GM12878 (cell line): Measurements from ENCODE around the gene PDE6B. TPM values are rescaled to one million over a fixed set of nuclear protein-coding genes. Genes with fewer than 3 reads are reported as not detected.
A peak's percentile ranks its signal among the peaks of the same experiment; 100 is the strongest.

Experiments used
- ATAC-seq: fragments of 200-7000 bp; cut with Tn5 transposase; 3 replicates; pipeline ENCODE4 v1.9.1; 2020; ENCODE audit warnings: mild to moderate bottlenecking, moderate library complexity
- BruUV-seq: library from RNA; stranded (reverse); fragments of 400-500 nt; replicated peaks from 2 replicates; lab custom pipeline; 2021; lab: Mats Ljungman, UMichigan
- CTCF ChIA-PET: fragments of 300-600 bp; sonication (Branson Sonifier 250); formaldehyde crosslinking; extraction: SDS; loops from one replicate; lab custom pipeline; 2021; ENCODE audit warnings: inconsistent platforms; lab: Yijun Ruan, JAX
- POLR2A ChIA-PET: fragments of 350-600 bp; formaldehyde crosslinking; extraction: SDS; loops from one replicate; lab custom pipeline; 2021; ENCODE audit warnings: inconsistent platforms; lab: Charles Lee
- RAD21 ChIA-PET: fragments of 300-600 bp; sonication (Branson Sonifier 250); formaldehyde crosslinking; loops from one replicate; lab custom pipeline; 2023; ENCODE audit warnings: antibody characterized with exemption; ENCODE audit not compliant: unreplicated experiment; lab: Charles Lee
- SMC1A ChIA-PET: fragments of 300-600 bp; sonication (Branson Sonifier 250); formaldehyde crosslinking; loops from one replicate; lab custom pipeline; 2023; ENCODE audit not compliant: unreplicated experiment, uncharacterized antibody; lab: Charles Lee
- DNase-seq: peaks from one replicate; pipeline ENCODE4 v3.0.0-alpha.2; 2011; ENCODE audit warnings: low read depth, low spot score
- FAIRE-seq: peaks from 3 replicates; lab custom pipeline; 2011; peaks lifted over from hg19 to GRCh38; lab: Jason Lieb, UNC
- H2AFZ ChIP-seq: 2 replicates; pipeline ENCODE4 v1.6.0; 2011; ENCODE audit warnings: low read depth, low read length, control low read depth; ENCODE audit not compliant: control insufficient read depth
- H3K27ac ChIP-seq: 2 replicates; pipeline ENCODE4 v1.5.1; 2011; ENCODE audit warnings: control low read depth; ENCODE audit not compliant: control insufficient read depth, insufficient read depth
- H3K27me3 ChIP-seq, 2 experiments: replicated peaks in 1 of 2; 2 replicates each; pipeline versions ENCODE4 v1.6.0 to v1.6.1; 2011; ENCODE audit warnings: low read length in 1 of 2; ENCODE audit not compliant: control insufficient read depth in 2 of 2, insufficient read depth in 2 of 2
- H3K36me3 ChIP-seq, 2 experiments: 2 replicates each; pipeline ENCODE4 v1.5.1; 2011; ENCODE audit warnings: low read length in 1 of 2; ENCODE audit not compliant: control insufficient read depth in 2 of 2, insufficient read depth in 2 of 2
- H3K4me1 ChIP-seq: 2 replicates; pipeline ENCODE4 v1.6.1; 2011; ENCODE audit warnings: mild to moderate bottlenecking, low read length, moderate library complexity, mixed read lengths; ENCODE audit not compliant: control insufficient read depth, insufficient read depth
- H3K4me2 ChIP-seq: 2 replicates; pipeline ENCODE4 v1.6.0; 2011; ENCODE audit warnings: control low read depth; ENCODE audit not compliant: control insufficient read depth, insufficient read depth
- H3K4me3 ChIP-seq: fragments of 200-600 bp; sonication (generic); 2 replicates; pipeline ENCODE4 v1.5.1; 2016
- H3K79me2 ChIP-seq: 2 replicates; pipeline ENCODE4 v1.6.0; 2011; ENCODE audit warnings: low read length; ENCODE audit not compliant: control insufficient read depth, insufficient read depth
- H3K9ac ChIP-seq: 2 replicates; pipeline ENCODE4 v1.8.0; 2011; ENCODE audit warnings: low read length, control low read depth, mixed read lengths; ENCODE audit not compliant: control insufficient read depth, insufficient read depth
- H3K9me3 ChIP-seq: replicated peaks from 3 replicates; pipeline ENCODE4 v1.5.1; 2011; ENCODE audit warnings: mild to moderate bottlenecking, low read length; ENCODE audit not compliant: control insufficient read depth, insufficient read depth
- H4K20me1 ChIP-seq: 2 replicates; pipeline ENCODE4 v1.6.0; 2011; ENCODE audit not compliant: control insufficient read depth, insufficient read depth
- BRCA1 ChIP-seq: IDR thresholded peaks from 2 replicates; pipeline ENCODE4 v1.6.1; 2011; ENCODE audit warnings: low read depth, low read length, improper control_type of control experiment
- GABPA ChIP-seq: IDR thresholded peaks from 2 replicates; pipeline ENCODE4 v1.6.1; 2014; ENCODE audit warnings: antibody characterized with exemption, low read depth, mild to moderate bottlenecking, inconsistent platforms
- HCFC1 ChIP-seq: fragments of 150-350 bp; IDR thresholded peaks from 2 replicates; pipeline ENCODE4 v1.6.1; 2014; ENCODE audit warnings: low read length
- IRF3 ChIP-seq: fragments of 450-650 bp; IDR thresholded peaks from 2 replicates; pipeline ENCODE4 v1.6.1; 2014; ENCODE audit warnings: mild to moderate bottlenecking
- NR2C2 ChIP-seq: IDR thresholded peaks from 2 replicates; pipeline ENCODE4 v1.6.1; 2011; ENCODE audit warnings: borderline replicate concordance, low read depth; ENCODE audit not compliant: control insufficient read depth, insufficient read length
- SUZ12 ChIP-seq: fragments of 200-600 bp; sonication (generic); IDR thresholded peaks from one replicate; pipeline ENCODE4 v1.6.1; 2018; ENCODE audit warnings: antibody characterized with exemption, mild to moderate bottlenecking; ENCODE audit not compliant: unreplicated experiment
- ZNF207 ChIP-seq: fragments of 450-650 bp; IDR thresholded peaks from 2 replicates; pipeline ENCODE4 v1.6.1; 2014; ENCODE audit warnings: antibody characterized with exemption, mild to moderate bottlenecking, borderline replicate concordance
- WGBS: methylation state at CpG from one replicate; pipeline ENCODE4 v1.1.6; 2016; ENCODE audit warnings: low lambda C conversion rate; ENCODE audit not compliant: insufficient replicate concordance, insufficient coverage; ENCODE audit errors: missing lambda C conversion rate; 5-methylcytosine and 5-hydroxymethylcytosine counted together
- in situ Hi-C: fragments of 300-500 bp; cut with MboI; formaldehyde crosslinking; loops from 9 replicates; pipeline ENCODE4 v1.14.3; 2018; ENCODE audit warnings: mixed read lengths
- intact Hi-C: fragments of 100-400 bp; cut with micrococcal nuclease; formaldehyde crosslinking; loops from one replicate; pipeline ENCODE4 v1.14.2; 2022; ENCODE audit not compliant: unreplicated experiment
- polyA plus RNA-seq, 11 experiments: library from polyadenylated mRNA; depleted of rRNA in 4 of 11; unstranded in 6 of 11; stranded (reverse) in 5 of 11; fragments of >200 nt; fragmentation: Nextera tagmentation in 4 of 11; fragmentation: Illumina TruSeq in 1 of 11; extraction: Ambion mirVana in 4 of 11; extraction: Trizol in 1 of 11; gene quantifications; 1 replicate in 1 of 11; 2 replicates in 10 of 11; pipeline versions ENCODE4 v1.2.1 to v1.2.3, GENCODE V29; 2011 to 2016; ENCODE audit warnings: inconsistent platforms in 2 of 11, missing spikeins in 2 of 11, low read depth in 1 of 11
- total RNA-seq, 4 experiments: library from RNA; depleted of rRNA in 3 of 4; stranded (reverse); fragments of >200 nt in 3 of 4; fragmentation: Illumina TruSeq in 1 of 4; extraction: Trizol in 1 of 4; gene quantifications; 2 replicates each; pipeline versions ENCODE4 v1.2.1 to v1.2.3, GENCODE V29; 2013 to 2021
- TF ChIP-seq, protein P1 (sequence below): fragments of 450-650 bp; IDR thresholded peaks from 2 replicates; pipeline ENCODE4 v1.6.1; 2017; ENCODE audit warnings: mild to moderate bottlenecking, low read depth, inconsistent platforms; ENCODE audit not compliant: poor library complexity, severe bottlenecking

Gene PDE6B
- total and polyA plus RNA-seq, 10 of the 15 experiments (the other 5 are each of a cell fraction or from before 2014, with no cell fraction given), result 2.6 to 6.4 (median 3.8) TPM

GRCh38 chr4:704198-704891, 79.0 kb downstream of the PDE6B start (continued):
- no peak for TF ChIP-seq IRF3
- no peak for TF ChIP-seq SUZ12
- TF ChIP-seq GABPA, result no peak
- TF ChIP-seq, protein P1, sequence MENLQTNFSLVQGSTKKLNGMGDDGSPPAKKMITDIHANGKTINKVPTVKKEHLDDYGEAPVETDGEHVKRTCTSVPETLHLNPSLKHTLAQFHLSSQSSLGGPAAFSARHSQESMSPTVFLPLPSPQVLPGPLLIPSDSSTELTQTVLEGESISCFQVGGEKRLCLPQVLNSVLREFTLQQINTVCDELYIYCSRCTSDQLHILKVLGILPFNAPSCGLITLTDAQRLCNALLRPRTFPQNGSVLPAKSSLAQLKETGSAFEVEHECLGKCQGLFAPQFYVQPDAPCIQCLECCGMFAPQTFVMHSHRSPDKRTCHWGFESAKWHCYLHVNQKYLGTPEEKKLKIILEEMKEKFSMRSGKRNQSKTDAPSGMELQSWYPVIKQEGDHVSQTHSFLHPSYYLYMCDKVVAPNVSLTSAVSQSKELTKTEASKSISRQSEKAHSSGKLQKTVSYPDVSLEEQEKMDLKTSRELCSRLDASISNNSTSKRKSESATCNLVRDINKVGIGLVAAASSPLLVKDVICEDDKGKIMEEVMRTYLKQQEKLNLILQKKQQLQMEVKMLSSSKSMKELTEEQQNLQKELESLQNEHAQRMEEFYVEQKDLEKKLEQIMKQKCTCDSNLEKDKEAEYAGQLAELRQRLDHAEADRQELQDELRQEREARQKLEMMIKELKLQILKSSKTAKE, result no peak
- TF ChIP-seq, all 136 proteins: peak for 0

DNA sequence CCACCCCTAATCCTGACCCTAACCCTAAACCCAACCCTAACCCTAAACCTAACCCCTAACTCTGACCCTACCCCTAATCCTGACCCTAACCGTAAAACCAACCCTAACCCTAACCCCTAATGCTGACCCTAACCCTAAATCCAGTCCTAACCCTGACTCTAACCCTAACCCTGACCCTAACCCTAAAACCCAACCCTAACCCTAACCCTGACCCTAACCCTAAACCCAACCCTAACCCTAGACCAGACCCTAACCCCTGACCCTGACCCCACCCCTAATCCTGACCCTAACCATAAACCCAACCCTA, 79.6 kb downstream of the PDE6B start:
- ChIA-PET POLR2A (no interaction called here), SMC1A (no interaction called here), CTCF (no interaction called here), RAD21 (no interaction called here)
- in situ Hi-C loops, result no loop called here
- Histone ChIP-seq H3K27me3 (no peaks in the 10 kb centered on the region), H3K9ac (no peak overlapping the region), H3K4me2 (peak overlapping the region; percentile 72), H3K4me3 (0 out of 2 replicates have a peak overlapping the region, but pooled peaks have one; percentile 33), H3K4me1 (peaks cover under 1% of the 10 kb centered on the region), H4K20me1 (no peaks in the 10 kb centered on the region), H3K27ac (no peak overlapping the region), H3K79me2 (peaks cover 29% of the 10 kb centered on the region), H3K9me3 (no peaks in the 10 kb centered on the region; the same call in 2 of the 3 replicates), H2AFZ (peak overlapping the region; percentile 81; the same call in 1 of the 2 replicates), H3K36me3 (peaks cover 0 to 2% of the 10 kb centered on the region in 2 experiments; a peak in 1 of 4 replicates)
- FAIRE-seq (no peak), ATAC-seq (no peak), DNase-seq (no peak)
- BruUV-seq, result no TSS peak
- TF ChIP-seq HCFC1, result no peak
- no peak for TF ChIP-seq BRCA1
- TF ChIP-seq ZNF207, result no peak
- peak; percentile 8 for TF ChIP-seq NR2C2
- intact Hi-C loops, result no loop called here
- 100% methylated on average over 1 of the region's 1 CpG for WGBS
